Natural killer cell (primary cell): ENCODE measurements around the gene ACOT12. TPM values are rescaled to one million over a fixed set of nuclear protein-coding genes. Genes with fewer than 3 reads are reported as not detected.

ENCODE experiments used
- ATAC-seq, 3 donors: fragments of 150-1000 bp in 2 of 3; fragments of 200-7000 bp in 1 of 3; cut with Tn5 transposase; 1 replicate in 1 of 3; 2 replicates in 2 of 3; pipeline ENCODE4 v1.10.0; 2021; ENCODE audit warnings: mild to moderate bottlenecking in 2 of 3, moderate library complexity in 2 of 3
- DNase-seq, 2 donors: peaks; one replicate each; pipeline versions ENCODE4 v3.0.0 to v3.0.0-alpha.2; 2013 to 2021; ENCODE audit warnings: mixed read lengths in 1 of 2
- H3K27ac ChIP-seq: one replicate; pipeline ENCODE4 v1.5.1; 2013; ENCODE audit warnings: mild to moderate bottlenecking, low read length
- H3K27me3 ChIP-seq: one replicate; pipeline ENCODE4 v1.6.1; 2013; ENCODE audit warnings: low read length; ENCODE audit not compliant: control insufficient read depth, insufficient read depth
- H3K36me3 ChIP-seq: one replicate; pipeline ENCODE4 v1.6.1; 2013; ENCODE audit warnings: low read length; ENCODE audit not compliant: control insufficient read depth, insufficient read depth
- H3K4me1 ChIP-seq: one replicate; pipeline ENCODE4 v1.6.1; 2013; ENCODE audit warnings: low read length; ENCODE audit not compliant: control insufficient read depth, insufficient read depth
- H3K4me3 ChIP-seq: one replicate; pipeline ENCODE4 v1.5.1; 2013; ENCODE audit warnings: low read length
- H3K9me3 ChIP-seq: one replicate; pipeline ENCODE4 v1.6.1; 2013; ENCODE audit warnings: low read length; ENCODE audit not compliant: control insufficient read depth, insufficient read depth
- H3K27ac Mint-ChIP-seq, 2 donors: one replicate each; pipeline ENCODE4 v1.8.0; 2022; ENCODE audit warnings: mild to moderate bottlenecking in 2 of 2, mixed read lengths in 2 of 2, moderate library complexity in 1 of 2
- H3K27me3 Mint-ChIP-seq, 2 donors: one replicate each; pipeline ENCODE4 v1.8.0; 2022; ENCODE audit warnings: low read depth in 2 of 2, mixed read lengths in 2 of 2
- H3K36me3 Mint-ChIP-seq: one replicate; pipeline ENCODE4 v1.8.0; 2022; ENCODE audit warnings: mixed read lengths
- H3K4me1 Mint-ChIP-seq, 2 donors: one replicate each; pipeline ENCODE4 v1.8.0; 2022; ENCODE audit warnings: mixed read lengths in 2 of 2
- H3K4me3 Mint-ChIP-seq: one replicate; pipeline ENCODE4 v1.8.0; 2022; ENCODE audit warnings: mild to moderate bottlenecking, moderate library complexity, mixed read lengths
- H3K9me3 Mint-ChIP-seq, 2 donors: one replicate each; pipeline ENCODE4 v1.8.0; 2022; ENCODE audit warnings: mixed read lengths in 2 of 2
- WGBS: methylation state at CpG from one replicate; pipeline ENCODE4 v1.1.7; 2013; ENCODE audit warnings: missing lambda C conversion rate; ENCODE audit not compliant: insufficient coverage; 5-methylcytosine and 5-hydroxymethylcytosine counted together
- intact Hi-C: fragments of 100-400 bp; cut with micrococcal nuclease; formaldehyde crosslinking; loops from one replicate; pipeline ENCODE4 v1.14.2; 2022
- total RNA-seq, 4 donors: library from RNA; stranded (reverse); fragments of 120-200 nt in 1 of 4; gene quantifications; one replicate each; pipeline versions ENCODE4 v1.2.3 to v1.2.4, GENCODE V29; 2013 to 2022
- TF ChIP-seq, protein P1 (sequence below): fragments of 200-600 bp; IDR thresholded peaks from one replicate; pipeline ENCODE4 v1.8.0; 2022; ENCODE audit warnings: antibody characterized with exemption

The ACOT12 gene
- total RNA-seq, 3 donors from 2014 or later (not counting 1 experiment from before 2014, with no cell fraction given), result not detected

- Mint-ChIP-seq H3K36me3 (no peaks in the 10 kb centered on the region), H3K27ac (no peak overlapping the region), H3K4me3 (no peak overlapping the region), H3K4me1 (no peaks in the 10 kb centered on the region), H3K9me3 (no peaks in the 10 kb centered on the region), H3K27me3 (peaks cover 21 to 58% of the 10 kb centered on the region in 2 donors)
- TF ChIP-seq, protein P1, sequence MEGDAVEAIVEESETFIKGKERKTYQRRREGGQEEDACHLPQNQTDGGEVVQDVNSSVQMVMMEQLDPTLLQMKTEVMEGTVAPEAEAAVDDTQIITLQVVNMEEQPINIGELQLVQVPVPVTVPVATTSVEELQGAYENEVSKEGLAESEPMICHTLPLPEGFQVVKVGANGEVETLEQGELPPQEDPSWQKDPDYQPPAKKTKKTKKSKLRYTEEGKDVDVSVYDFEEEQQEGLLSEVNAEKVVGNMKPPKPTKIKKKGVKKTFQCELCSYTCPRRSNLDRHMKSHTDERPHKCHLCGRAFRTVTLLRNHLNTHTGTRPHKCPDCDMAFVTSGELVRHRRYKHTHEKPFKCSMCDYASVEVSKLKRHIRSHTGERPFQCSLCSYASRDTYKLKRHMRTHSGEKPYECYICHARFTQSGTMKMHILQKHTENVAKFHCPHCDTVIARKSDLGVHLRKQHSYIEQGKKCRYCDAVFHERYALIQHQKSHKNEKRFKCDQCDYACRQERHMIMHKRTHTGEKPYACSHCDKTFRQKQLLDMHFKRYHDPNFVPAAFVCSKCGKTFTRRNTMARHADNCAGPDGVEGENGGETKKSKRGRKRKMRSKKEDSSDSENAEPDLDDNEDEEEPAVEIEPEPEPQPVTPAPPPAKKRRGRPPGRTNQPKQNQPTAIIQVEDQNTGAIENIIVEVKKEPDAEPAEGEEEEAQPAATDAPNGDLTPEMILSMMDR, result no peak
- H3K36me3 ChIP-seq, result no peaks in the 10 kb centered on the region
- peaks cover 2% of the 10 kb centered on the region for H3K4me1 ChIP-seq
- no peak overlapping the region for H3K4me3 ChIP-seq
- H3K9me3 ChIP-seq, result no peaks in the 10 kb centered on the region
- DNase-seq (no peak), ATAC-seq (no peak)
- H3K27ac ChIP-seq, result no peak overlapping the region
- H3K27me3 ChIP-seq, result peaks cover 21% of the 10 kb centered on the region
- intact Hi-C loops, result no loop called here
- WGBS, result 17% methylated on average over 3 of the region's 3 CpGs
Observed at GRCh38 chr5:81397176-81397575, 3.2 kb upstream of the ACOT12 start.

- Histone ChIP-seq H3K4me1 (peaks cover 2% of the 10 kb centered on the region), H3K27me3 (peaks cover 31% of the 10 kb centered on the region), H3K9me3 (no peaks in the 10 kb centered on the region), H3K36me3 (no peaks in the 10 kb centered on the region), H3K27ac (no peak overlapping the region), H3K4me3 (no peak overlapping the region)
- Mint-ChIP-seq H3K4me1 (no peaks in the 10 kb centered on the region), H3K27me3 (peaks cover 31 to 52% of the 10 kb centered on the region in 2 donors), H3K27ac (no peak overlapping the region), H3K9me3 (no peaks in the 10 kb centered on the region), H3K36me3 (no peaks in the 10 kb centered on the region), H3K4me3 (no peak overlapping the region)
- DNase-seq (no peak), ATAC-seq (no peak)
- intact Hi-C loops, result no loop called here
- TF ChIP-seq, protein P1, result no peak
- 90% methylated on average over 3 of the region's 3 CpGs for WGBS
Observed at GRCh38 chr5:81395262-81395661, 1.3 kb upstream of the ACOT12 start.

DNA sequence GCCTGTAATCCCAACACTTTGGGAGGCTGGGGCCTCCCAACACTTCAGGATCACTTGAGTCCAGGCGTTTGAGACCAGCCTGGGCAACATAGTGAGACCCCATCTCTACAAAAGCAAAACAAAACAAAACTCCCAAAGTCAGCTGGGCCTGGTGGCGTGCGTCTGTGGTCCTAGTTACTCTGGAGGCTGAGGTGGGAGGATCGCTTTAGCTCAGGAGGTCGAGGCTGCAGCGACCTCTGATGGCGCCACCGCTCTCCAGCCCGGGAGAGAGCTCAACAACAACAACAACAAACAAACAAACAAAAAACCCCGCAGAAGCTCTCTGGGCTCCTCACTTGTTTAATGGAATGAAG is 528 bp downstream of the ACOT12 start:
- TF ChIP-seq, protein P1, result no peak

DNA sequence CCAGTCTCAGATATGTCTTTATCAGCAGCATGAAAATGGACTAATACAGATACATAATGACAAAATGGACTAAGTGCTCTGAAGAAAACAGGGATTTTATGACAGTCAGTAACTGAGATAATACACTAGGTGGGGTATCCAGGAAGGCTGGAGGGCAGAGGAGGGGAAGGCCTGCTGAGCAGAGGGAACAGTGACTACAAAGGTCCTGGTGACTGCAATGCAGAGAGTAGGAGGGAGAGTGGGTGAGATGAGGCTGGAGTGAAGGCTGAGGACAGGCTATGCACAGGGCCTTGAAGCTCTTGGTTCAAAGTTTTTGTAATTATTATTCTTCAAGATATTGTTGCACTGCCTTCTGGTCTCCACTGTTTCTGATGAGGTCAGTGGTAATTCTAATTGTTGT is 4.9 kb downstream of the ACOT12 start:
- H3K27ac Mint-ChIP-seq, result no peak overlapping the region
- intact Hi-C loops, result no loop called here

More for the DNA sequence above, 528 bp downstream of the ACOT12 start:
- no peaks in the 10 kb centered on the region for H3K9me3 ChIP-seq
- Mint-ChIP-seq H3K9me3 (no peaks in the 10 kb centered on the region), H3K27me3 (peaks cover 34 to 41% of the 10 kb centered on the region in 2 donors), H3K4me3 (no peak overlapping the region), H3K27ac (no peak overlapping the region), H3K4me1 (no peaks in the 10 kb centered on the region), H3K36me3 (no peaks in the 10 kb centered on the region)
- intact Hi-C loops, result no loop called here
- no peak overlapping the region for H3K27ac ChIP-seq
- H3K4me3 ChIP-seq, result no peak overlapping the region
- peaks cover 31% of the 10 kb centered on the region for H3K27me3 ChIP-seq
- no peaks in the 10 kb centered on the region for H3K36me3 ChIP-seq
- DNase-seq (no peak), ATAC-seq (no peak)
- WGBS, result 44% methylated on average over 5 of the region's 10 CpGs
- peaks cover 2% of the 10 kb centered on the region for H3K4me1 ChIP-seq

More for the DNA sequence above, 4.9 kb downstream of the ACOT12 start:
- ATAC-seq, result no peak
- DNase-seq, result no peak
- no peak overlapping the region for H3K4me3 ChIP-seq
- no peaks in the 10 kb centered on the region for H3K36me3 ChIP-seq
- Mint-ChIP-seq H3K9me3 (no peaks in the 10 kb centered on the region), H3K36me3 (no peaks in the 10 kb centered on the region), H3K4me1 (no peaks in the 10 kb centered on the region), H3K27me3 (peaks cover 31 to 37% of the 10 kb centered on the region in 2 donors), H3K4me3 (no peak overlapping the region)
- H3K9me3 ChIP-seq, result no peaks in the 10 kb centered on the region
- TF ChIP-seq, protein P1, result no peak
- no peak overlapping the region for H3K27ac ChIP-seq
- H3K27me3 ChIP-seq, result peaks cover 16% of the 10 kb centered on the region
- H3K4me1 ChIP-seq, result no peaks in the 10 kb centered on the region
